ENCODE data around the gene CCDC60.
"Not testable (repeated sequence)": the region's sequence is repeated elsewhere in the genome, so short reads cannot be mapped to it uniquely, and the experiment has no call there.

The CCDC60 gene

DNA sequence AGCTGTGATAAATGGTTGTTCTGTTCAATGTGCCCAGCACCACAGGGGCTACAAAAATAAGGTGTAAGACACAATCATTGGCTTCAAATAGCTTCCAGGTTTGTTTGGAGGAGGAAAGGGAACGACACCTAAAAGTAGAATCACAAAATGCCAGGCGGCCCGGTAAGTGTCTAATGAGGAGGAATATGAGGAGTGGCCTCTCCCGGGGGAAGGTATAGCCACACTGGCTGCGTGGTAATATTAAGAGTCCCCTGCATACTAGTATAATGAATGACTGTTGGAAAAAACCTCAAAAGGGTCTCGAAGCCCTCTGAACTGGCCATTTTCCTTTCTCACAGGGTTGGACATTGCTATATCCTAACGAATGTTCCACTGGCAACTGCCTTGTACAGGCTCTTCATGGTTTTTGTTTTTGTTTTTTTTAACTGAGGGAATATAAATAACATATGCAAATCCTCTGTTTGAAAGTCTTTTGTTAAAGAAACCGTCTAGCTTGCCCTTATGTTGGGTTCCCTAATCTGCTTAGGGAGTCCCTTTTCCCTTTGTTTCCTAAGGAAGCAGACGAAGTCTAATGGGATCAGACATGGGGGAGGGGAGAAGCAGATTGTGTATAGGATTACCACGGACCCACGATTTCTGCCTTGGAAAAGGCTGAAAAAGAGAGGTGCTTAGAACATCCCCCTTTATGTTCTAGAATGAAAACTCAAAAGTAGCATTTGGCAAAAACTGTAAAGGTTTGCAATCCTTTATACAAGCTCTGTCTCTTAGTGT, 4.2 kb downstream of the CCDC60 start:
- no peak for DNase-seq

GRCh38 chr12:119340578-119340977, 6.0 kb downstream of the CCDC60 start:
- DNase-seq: no peak

DNA sequence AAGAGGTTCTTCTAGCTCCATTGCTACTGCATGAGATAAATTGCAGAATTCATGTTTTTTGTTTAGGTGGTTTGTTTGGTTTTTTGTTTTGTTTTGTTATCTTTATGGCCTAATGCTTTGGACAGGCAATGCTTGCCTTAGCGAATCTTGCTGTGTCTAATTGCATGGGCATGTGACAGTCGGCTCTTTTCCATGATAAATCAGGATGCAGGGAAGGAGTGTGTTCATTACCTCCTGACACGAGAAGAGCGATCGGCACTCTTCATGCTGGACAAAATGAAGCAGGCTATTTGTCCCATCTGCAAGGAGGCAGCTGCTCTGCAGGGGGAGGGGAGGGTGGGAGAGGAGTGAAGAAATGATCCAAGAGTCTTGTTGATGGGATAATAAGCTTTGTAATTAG, 6.5 kb downstream of the CCDC60 start:
- DNase-seq: no peak

- no peak for DNase-seq
Measured at GRCh38 chr12:119341988-119342387, 7.5 kb downstream of the CCDC60 start.

GRCh38 chr12:119343130-119343529, 8.6 kb downstream of the CCDC60 start:
- no peak for DNase-seq

- no peak for DNase-seq
Measured at GRCh38 chr12:119354172-119354571, 19.6 kb downstream of the CCDC60 start.

GRCh38 chr12:119360366-119360765, 25.8 kb downstream of the CCDC60 start:
- DNase-seq: not testable (repeated sequence)

- no peak for DNase-seq
Measured at GRCh38 chr12:119363037-119363436, 28.5 kb downstream of the CCDC60 start.

- no peak for DNase-seq
Measured at GRCh38 chr12:119363490-119363889, 29.0 kb downstream of the CCDC60 start.

GRCh38 chr12:119365451-119365850, 30.9 kb downstream of the CCDC60 start:
- DNase-seq: no peak

- no peak for DNase-seq
Measured at GRCh38 chr12:119366007-119366406, 31.5 kb downstream of the CCDC60 start.

DNA sequence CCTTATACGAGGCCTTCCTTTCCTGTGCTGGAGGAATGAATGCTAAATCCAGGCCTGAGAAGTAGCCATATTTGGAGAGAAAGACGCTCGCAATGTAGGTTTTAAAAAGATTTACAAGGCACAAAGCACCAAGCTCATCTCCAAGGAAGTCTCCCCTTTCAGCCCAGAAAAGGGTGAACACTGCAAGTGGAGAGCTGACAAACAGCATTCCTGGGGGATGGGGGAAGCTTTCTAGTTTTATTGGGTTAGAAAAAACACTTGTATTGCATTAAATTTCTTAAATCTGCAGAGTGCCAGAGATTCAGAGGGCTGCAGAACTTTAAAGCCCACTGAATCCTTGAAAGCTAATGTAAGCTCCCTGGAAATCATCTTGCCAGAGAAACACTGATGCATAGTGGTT, 34.6 kb downstream of the CCDC60 start:
- DNase-seq: no peak

- no peak for DNase-seq
Measured at GRCh38 chr12:119369907-119370546, 35.5 kb downstream of the CCDC60 start.

DNA sequence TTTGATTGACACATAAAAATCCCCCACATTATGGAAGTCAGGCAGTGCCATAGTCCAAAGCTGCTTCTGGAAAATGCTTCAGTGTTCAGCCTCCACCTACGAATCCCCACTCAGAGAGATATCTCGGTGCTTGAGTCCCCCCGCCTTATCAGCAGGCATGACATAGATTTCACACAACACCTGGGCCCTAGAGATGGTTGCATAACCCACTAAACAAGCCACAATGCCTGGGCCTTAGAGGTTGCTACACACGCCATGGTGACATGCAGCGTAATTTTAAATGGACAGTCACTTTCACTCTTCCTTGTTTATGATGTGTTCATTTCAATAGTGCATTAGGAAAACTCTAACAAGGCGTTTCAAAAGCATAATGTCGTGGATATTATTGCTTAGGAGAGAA, 38.0 kb downstream of the CCDC60 start:
- DNase-seq: no peak

- no peak for DNase-seq
Measured at GRCh38 chr12:119373001-119373400, 38.5 kb downstream of the CCDC60 start.

- no peak for DNase-seq
Measured at GRCh38 chr12:119373666-119374065, 39.1 kb downstream of the CCDC60 start.

GRCh38 chr12:119374635-119375034, 40.1 kb downstream of the CCDC60 start:
- DNase-seq: no peak

DNA sequence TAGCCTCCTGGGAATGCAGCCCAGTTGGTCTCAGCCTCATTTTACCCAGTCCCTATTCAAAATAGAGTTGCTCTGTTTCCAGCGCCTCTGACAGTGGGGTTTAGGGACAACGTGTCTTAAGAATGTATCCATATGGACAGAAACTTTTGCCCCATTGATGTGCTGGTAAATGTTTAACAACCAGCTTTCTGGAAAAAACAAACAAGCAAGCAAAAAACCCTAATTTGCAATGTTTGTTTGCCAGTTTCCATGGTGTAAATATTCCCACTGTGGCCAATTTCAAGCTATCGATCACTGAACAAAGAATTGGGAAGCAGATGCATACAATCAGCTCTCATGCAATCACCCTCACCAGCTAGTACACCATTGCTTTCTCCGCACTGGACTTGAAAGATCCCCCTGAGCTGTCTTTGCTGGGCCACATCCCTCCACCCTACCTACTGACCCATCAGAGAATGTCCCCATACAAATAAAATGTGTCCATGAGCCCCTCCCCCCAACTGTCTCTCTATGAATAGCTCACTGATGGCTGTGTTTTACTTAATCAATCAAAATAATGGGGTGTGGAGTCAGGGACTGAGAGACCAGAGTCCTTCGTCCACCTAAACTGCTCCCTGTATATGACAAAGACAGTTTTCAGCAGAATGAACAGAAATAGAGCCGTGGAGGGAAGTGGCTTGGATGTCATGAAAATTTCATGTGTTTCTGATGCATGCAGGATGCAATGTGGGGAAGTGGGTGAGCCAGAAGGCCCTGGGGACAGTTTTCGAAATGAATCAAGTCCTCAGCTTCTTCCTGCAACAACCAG, 40.8 kb downstream of the CCDC60 start:
- no peak for DNase-seq

DNA sequence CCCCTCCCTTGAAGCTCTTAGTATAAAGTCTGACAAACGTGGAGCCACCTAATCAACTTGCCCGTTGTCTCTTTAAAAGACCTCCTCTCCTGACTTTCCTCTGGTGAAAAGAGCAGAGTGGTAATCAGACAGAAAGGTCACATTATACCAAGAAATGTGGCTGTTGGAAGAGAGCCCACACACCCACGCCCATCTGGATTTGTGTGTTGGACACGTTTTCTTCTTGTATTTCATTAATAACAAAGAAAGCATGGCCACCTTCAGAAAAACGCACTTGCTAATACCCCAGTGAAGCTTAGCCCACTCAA, 41.3 kb downstream of the CCDC60 start:
- no peak for DNase-seq

DNA sequence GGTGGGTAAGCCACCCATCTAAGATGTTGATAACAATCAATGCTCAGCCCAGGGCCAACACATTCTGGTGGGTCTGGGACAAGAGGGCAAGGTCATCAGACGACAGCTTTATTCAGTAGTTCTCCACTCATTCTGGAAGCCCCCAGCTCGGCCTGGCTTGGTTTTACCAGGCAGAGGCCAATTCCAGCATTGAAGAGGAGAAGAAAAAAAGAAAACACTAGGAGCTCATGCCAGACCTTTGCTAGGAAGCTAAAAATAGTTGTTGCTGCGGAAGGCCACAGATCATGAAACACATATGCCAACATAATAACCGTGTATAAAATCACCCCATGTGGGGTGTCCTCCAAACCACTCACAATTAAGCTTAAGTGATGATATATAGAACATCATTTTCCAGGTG, 44.4 kb downstream of the CCDC60 start:
- no peak for DNase-seq

GRCh38 chr12:119381471-119382235, 47.1 kb downstream of the CCDC60 start:
- DNase-seq: no peak

- no peak for DNase-seq
Measured at GRCh38 chr12:119383206-119383605, 48.7 kb downstream of the CCDC60 start.

- no peak for DNase-seq
Measured at GRCh38 chr12:119384340-119384739, 49.8 kb downstream of the CCDC60 start.

All from activated gamma-delta T cell treated with Interleukin-2 at 50 U/mL for 16 hours (primary cell).